ENCODE data around the gene ZFP36L1. TPM values are rescaled to one million over a fixed set of nuclear protein-coding genes. Genes with fewer than 3 reads are reported as not detected.

Gene ZFP36L1
- total and polyA plus RNA-seq, 10 donors, result 65.7 to 443 (median 305) TPM

DNA sequence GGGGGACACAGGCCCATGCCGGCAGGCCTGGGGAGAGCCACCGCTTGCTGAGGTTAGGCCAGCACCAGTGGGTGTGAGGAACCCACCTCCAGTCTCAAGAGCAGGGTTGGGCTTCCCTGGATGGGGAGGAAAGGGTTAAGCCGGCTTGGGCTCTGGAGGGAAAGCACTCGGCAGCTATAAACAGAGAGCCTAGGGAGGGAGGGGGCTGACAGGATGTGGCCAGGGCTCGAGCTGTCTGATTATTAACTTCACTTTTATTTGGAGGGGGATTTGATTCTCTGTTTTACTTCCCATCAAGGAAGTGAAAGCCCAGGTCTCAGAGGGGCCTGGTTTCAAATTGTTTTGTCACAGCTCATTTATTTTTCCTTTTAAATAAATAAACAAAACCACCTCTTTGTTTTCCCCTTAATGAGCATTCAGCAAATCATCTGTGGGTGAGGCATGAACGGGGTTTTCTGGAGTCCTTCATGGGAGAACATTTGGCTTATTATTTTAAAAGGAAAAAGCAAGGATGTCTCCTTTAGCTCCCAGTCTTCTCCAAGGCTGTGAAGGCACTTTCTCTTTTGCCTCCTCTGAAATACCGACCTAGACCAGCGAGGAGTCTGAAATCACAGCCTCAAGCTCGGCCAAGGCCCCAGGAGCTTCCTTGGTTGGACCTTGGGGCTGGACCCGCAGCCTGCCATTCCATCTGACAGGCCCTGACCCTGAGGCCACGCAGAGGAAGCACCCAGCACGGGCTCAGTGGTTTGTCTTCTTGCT is 21.9 kb upstream of the ZFP36L1 start:
- Histone ChIP-seq H3K27ac (peak overlapping the region; percentile 96 to 100 (median 99)), H3K36me3 (no peaks in the 10 kb centered on the region), H3K27me3 (replicated peaks in 1 of 7) (no peaks in the 10 kb centered on the region), H3K9me3 (no peaks in the 10 kb centered on the region), H3K4me3 (peak overlapping the region in 7 of 8 donors; percentile 43 to 71 (median 47)), H3K4me1 (peaks cover 40 to 84% (median 57%) of the 10 kb centered on the region in 6 donors)
- intact Hi-C loops (cut with DNase I; ENCODE audit: low total_unique reads), result no loop called here
- DNase-seq, result peak; percentile 88
- TF ChIP-seq POLR2A (IDR thresholded peaks at IDR 0.05) (no peak), POLR2AphosphoS5 (IDR thresholded peaks at IDR 0.05) (peak; percentile 67 to 75 (median 68))
- WGBS, 5 donors, result 2 to 14% (median 8%) methylated on average over 12 of the region's 12 CpGs

- Histone ChIP-seq H3K36me3 (no peaks in the 10 kb centered on the region), H3K27ac (peak overlapping the region; percentile 96 to 100 (median 99)), H3K4me1 (peaks cover 39 to 82% (median 55%) of the 10 kb centered on the region in 6 donors), H3K9me3 (no peaks in the 10 kb centered on the region), H3K4me3 (peak overlapping the region in 7 of 8 donors; percentile 29 to 71 (median 47)), H3K27me3 (replicated peaks in 1 of 7) (no peaks in the 10 kb centered on the region)
- intact Hi-C loops (cut with DNase I; ENCODE audit: low total_unique reads), result no loop called here
- WGBS, 5 donors, result 7 to 69% (median 29%) methylated on average over 2 of the region's 2 CpGs
- no peak for DNase-seq
- TF ChIP-seq POLR2A (IDR thresholded peaks at IDR 0.05) (no peak), POLR2AphosphoS5 (IDR thresholded peaks at IDR 0.05) (no peak)
- TF ChIP-seq, protein P1, sequence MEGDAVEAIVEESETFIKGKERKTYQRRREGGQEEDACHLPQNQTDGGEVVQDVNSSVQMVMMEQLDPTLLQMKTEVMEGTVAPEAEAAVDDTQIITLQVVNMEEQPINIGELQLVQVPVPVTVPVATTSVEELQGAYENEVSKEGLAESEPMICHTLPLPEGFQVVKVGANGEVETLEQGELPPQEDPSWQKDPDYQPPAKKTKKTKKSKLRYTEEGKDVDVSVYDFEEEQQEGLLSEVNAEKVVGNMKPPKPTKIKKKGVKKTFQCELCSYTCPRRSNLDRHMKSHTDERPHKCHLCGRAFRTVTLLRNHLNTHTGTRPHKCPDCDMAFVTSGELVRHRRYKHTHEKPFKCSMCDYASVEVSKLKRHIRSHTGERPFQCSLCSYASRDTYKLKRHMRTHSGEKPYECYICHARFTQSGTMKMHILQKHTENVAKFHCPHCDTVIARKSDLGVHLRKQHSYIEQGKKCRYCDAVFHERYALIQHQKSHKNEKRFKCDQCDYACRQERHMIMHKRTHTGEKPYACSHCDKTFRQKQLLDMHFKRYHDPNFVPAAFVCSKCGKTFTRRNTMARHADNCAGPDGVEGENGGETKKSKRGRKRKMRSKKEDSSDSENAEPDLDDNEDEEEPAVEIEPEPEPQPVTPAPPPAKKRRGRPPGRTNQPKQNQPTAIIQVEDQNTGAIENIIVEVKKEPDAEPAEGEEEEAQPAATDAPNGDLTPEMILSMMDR (IDR thresholded peaks at IDR 0.05 in 8 of 11, conservative IDR thresholded peaks at IDR 0.05 in 3 of 11), result no peak
These were observed 21.3 kb upstream of the ZFP36L1 start for GRCh38 chr14:68814238-68814538.

DNA sequence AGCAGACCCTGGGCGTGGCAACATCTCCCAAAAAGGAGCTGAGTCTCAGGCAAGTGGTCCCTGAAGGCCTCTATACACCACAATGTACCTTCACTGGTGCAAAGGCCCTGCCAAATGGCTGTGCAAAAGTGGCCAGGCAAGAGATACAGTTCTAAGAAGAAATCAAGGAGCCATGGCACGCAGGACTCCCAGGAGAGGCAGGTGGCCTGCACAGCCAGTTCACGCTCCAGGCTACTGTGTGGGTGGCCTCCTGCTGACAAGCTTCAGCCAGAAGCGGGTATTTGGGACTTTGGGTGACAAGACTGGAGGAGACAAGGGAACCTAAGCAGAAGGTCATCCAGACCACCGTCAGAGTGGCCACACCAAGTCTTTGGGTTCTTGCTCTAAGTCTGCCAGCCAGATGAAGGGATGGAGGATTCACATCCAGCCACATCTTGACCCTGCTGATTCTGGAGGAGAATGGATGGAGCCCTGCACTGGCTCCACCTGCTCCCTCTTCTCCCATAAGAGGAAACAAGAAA is 20.5 kb upstream of the ZFP36L1 start:
- WGBS, 5 donors, result 54 to 90% (median 67%) methylated on average over 5 of the region's 5 CpGs
- Histone ChIP-seq H3K4me1 (peaks cover 39 to 88% (median 55%) of the 10 kb centered on the region in 6 donors), H3K36me3 (no peaks in the 10 kb centered on the region), H3K27ac (peak overlapping the region; percentile 96 to 100 (median 99)), H3K9me3 (no peaks in the 10 kb centered on the region), H3K4me3 (peak overlapping the region in 1 of 8 donors; percentile 71), H3K27me3 (replicated peaks in 1 of 7) (no peaks in the 10 kb centered on the region)
- intact Hi-C loops (cut with DNase I; ENCODE audit: low total_unique reads), result no loop called here
- DNase-seq, result peak; percentile 74
- TF ChIP-seq, protein P1 (IDR thresholded peaks at IDR 0.05 in 8 of 11, conservative IDR thresholded peaks at IDR 0.05 in 3 of 11), result no peak
- TF ChIP-seq POLR2A (IDR thresholded peaks at IDR 0.05) (no peak), POLR2AphosphoS5 (IDR thresholded peaks at IDR 0.05) (no peak)

- no peaks in the 10 kb centered on the region for H3K36me3 ChIP-seq
- 91 to 98% (median 94%) methylated on average over 9 to 10 of the region's 10 CpGs for WGBS, 5 donors
- no peaks in the 10 kb centered on the region for H3K9me3 ChIP-seq
- H3K4me1 ChIP-seq, result peaks cover 39 to 88% (median 60%) of the 10 kb centered on the region in 6 donors
- peak; percentile 72 for DNase-seq
- no peak overlapping the region for H3K27ac ChIP-seq
- H3K4me3 ChIP-seq, result no peak overlapping the region
- no peak for TF ChIP-seq POLR2AphosphoS5 (IDR thresholded peaks at IDR 0.05)
- TF ChIP-seq POLR2A (IDR thresholded peaks at IDR 0.05), result no peak
- TF ChIP-seq, protein P1 (IDR thresholded peaks at IDR 0.05 in 8 of 11, conservative IDR thresholded peaks at IDR 0.05 in 3 of 11), result no peak
- H3K27me3 ChIP-seq (replicated peaks in 1 of 7), result no peaks in the 10 kb centered on the region
- intact Hi-C loops (cut with DNase I; ENCODE audit: low total_unique reads), result no loop called here
These were observed 18.3 kb upstream of the ZFP36L1 start for GRCh38 chr14:68811171-68811570.

Data from spleen (tissue), 11 donors.